Transverse colon (tissue), 4 donors: ENCODE data around the gene PCSK6. TPM values are rescaled to one million over a fixed set of nuclear protein-coding genes. Genes with fewer than 3 reads are reported as not detected.
A peak's percentile ranks its signal among the peaks of the same experiment; 100 is the strongest.

ENCODE experiments used
- DNase-seq: peaks from one replicate; pipeline ENCODE4 v3.0.0-alpha.2; 2019
- H3K27ac ChIP-seq, 4 donors: fragments of 200-600 bp; sonication (generic); 2 replicates each; pipeline ENCODE4 v1.5.1; 2016 to 2018; ENCODE audit warnings: inconsistent platforms in 4 of 4
- H3K27me3 ChIP-seq: fragments of 200-600 bp; sonication (generic); 2 replicates; pipeline ENCODE4 v1.5.1; 2017; ENCODE audit warnings: inconsistent platforms
- H3K36me3 ChIP-seq, 4 donors: fragments of 200-600 bp; sonication (generic); 2 replicates each; pipeline ENCODE4 v1.5.1; 2017 to 2019; ENCODE audit warnings: inconsistent platforms in 4 of 4
- H3K4me1 ChIP-seq, 4 donors: fragments of 200-600 bp; sonication (generic); 2 replicates each; pipeline ENCODE4 v1.5.1; 2017 to 2020; ENCODE audit warnings: inconsistent platforms in 4 of 4
- H3K4me3 ChIP-seq, 4 donors: fragments of 200-600 bp; sonication (generic); 1 replicate in 1 of 4; 2 replicates in 3 of 4; pipeline versions ENCODE4 v1.5.1 to v1.6.1; 2017 to 2019; ENCODE audit warnings: inconsistent platforms in 4 of 4
- H3K9me3 ChIP-seq, 2 donors: fragments of 200-600 bp; sonication (generic); 2 replicates each; pipeline ENCODE4 v1.5.1; 2017 to 2019; ENCODE audit warnings: inconsistent platforms in 2 of 2
- EP300 ChIP-seq: sonication (generic); formaldehyde crosslinking; IDR thresholded peaks from one replicate; pipeline ENCODE4 v1.6.1; 2017; ENCODE audit warnings: antibody characterized with exemption, low read depth
- POLR2A ChIP-seq: fragments of 450-650 bp; IDR thresholded peaks from one replicate; pipeline ENCODE4 v1.6.1; 2016; ENCODE audit warnings: antibody characterized with exemption, mild to moderate bottlenecking, moderate library complexity
- POLR2AphosphoS5 ChIP-seq, 3 donors: sonication (generic); formaldehyde crosslinking; IDR thresholded peaks; one replicate each; pipeline ENCODE4 v1.6.1; 2016; ENCODE audit warnings: antibody characterized with exemption in 3 of 3
- WGBS, 2 donors: methylation state at CpG; one replicate each; pipeline ENCODE4 v1.1.5; 2018; ENCODE audit warnings: low coverage in 1 of 2; 5-methylcytosine and 5-hydroxymethylcytosine counted together
- in situ Hi-C, 4 donors: fragments of 200-750 bp; cut with MboI; loops; one replicate each; pipeline versions ENCODE4 v1.15.0 to v1.15.1; 2017; ENCODE audit warnings: low sequenced_read_pairs in 3 of 4, low pct_ligation_motif_present in 1 of 4, low pct_unique_long_range_greater_than_20kb in 1 of 4
- intact Hi-C: fragments of 100-400 bp; cut with DNase I; formaldehyde crosslinking; loops from one replicate; pipeline ENCODE4 v1.15.1; 2023; ENCODE audit warnings: low total_unique reads
- total RNA-seq, 4 donors: library from RNA; depleted of rRNA; stranded (reverse); fragments of >200 nt; gene quantifications; one replicate each; pipeline ENCODE4 v1.1.0, GENCODE V29; 2016
- TF ChIP-seq, protein P1 (sequence below), 5 experiments: fragments of 200-600 bp in 3 of 5; fragments of 450-650 bp in 2 of 5; sonication (generic) in 3 of 5; IDR thresholded peaks; 1 replicate in 2 of 5; 2 replicates in 3 of 5; pipeline ENCODE4 v1.5.1; 2016 to 2017; ENCODE audit warnings: antibody characterized with exemption in 5 of 5, inconsistent platforms in 3 of 5, mild to moderate bottlenecking in 2 of 5, moderate library complexity in 1 of 5

Gene PCSK6
- total RNA-seq, 4 donors from 2014 or later = 20.3 to 119 (median 49.7) TPM

DNA sequence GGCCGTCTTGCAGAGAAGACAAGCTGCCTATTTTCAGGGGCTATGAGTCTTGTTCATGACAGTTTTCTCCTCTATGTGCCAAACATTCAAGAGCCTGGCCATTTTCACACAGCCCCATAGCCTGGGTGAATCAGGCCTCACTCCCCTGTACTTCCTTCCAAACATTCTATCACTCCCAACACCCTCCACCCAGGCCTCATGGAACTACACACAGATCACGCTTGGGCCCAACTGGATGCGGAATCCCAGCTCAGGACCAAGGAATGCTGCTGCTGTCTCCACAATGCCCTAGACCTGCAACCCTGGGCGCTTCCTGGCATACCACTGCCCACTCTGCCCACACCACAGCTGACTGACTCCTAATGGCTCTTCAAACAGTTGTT, 39.4 kb upstream of the PCSK6 start:
- H3K27ac ChIP-seq = peak overlapping the region; percentile 79 to 89 (median 84)
- H3K36me3 ChIP-seq = no peaks in the 10 kb centered on the region
- H3K9me3 ChIP-seq = no peaks in the 10 kb centered on the region
- WGBS, 2 donors = 72% methylated on average over 4 of the region's 4 CpGs; no CpG with 5 or more reads in 1 of the 2 donors
- H3K4me3 ChIP-seq = no peak overlapping the region
- H3K27me3 ChIP-seq = no peaks in the 10 kb centered on the region
- peaks cover 22 to 33% (median 27%) of the 10 kb centered on the region in 4 donors for H3K4me1 ChIP-seq
- in situ Hi-C loops (no loop called here), intact Hi-C loops (no loop called here)
- DNase-seq = no peak
- TF ChIP-seq POLR2A (no peak), EP300 (no peak), POLR2AphosphoS5 (IDR thresholded peaks at IDR 0.05) (no peak)
- TF ChIP-seq, protein P1, sequence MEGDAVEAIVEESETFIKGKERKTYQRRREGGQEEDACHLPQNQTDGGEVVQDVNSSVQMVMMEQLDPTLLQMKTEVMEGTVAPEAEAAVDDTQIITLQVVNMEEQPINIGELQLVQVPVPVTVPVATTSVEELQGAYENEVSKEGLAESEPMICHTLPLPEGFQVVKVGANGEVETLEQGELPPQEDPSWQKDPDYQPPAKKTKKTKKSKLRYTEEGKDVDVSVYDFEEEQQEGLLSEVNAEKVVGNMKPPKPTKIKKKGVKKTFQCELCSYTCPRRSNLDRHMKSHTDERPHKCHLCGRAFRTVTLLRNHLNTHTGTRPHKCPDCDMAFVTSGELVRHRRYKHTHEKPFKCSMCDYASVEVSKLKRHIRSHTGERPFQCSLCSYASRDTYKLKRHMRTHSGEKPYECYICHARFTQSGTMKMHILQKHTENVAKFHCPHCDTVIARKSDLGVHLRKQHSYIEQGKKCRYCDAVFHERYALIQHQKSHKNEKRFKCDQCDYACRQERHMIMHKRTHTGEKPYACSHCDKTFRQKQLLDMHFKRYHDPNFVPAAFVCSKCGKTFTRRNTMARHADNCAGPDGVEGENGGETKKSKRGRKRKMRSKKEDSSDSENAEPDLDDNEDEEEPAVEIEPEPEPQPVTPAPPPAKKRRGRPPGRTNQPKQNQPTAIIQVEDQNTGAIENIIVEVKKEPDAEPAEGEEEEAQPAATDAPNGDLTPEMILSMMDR (IDR thresholded peaks at IDR 0.05) = no peak

DNA sequence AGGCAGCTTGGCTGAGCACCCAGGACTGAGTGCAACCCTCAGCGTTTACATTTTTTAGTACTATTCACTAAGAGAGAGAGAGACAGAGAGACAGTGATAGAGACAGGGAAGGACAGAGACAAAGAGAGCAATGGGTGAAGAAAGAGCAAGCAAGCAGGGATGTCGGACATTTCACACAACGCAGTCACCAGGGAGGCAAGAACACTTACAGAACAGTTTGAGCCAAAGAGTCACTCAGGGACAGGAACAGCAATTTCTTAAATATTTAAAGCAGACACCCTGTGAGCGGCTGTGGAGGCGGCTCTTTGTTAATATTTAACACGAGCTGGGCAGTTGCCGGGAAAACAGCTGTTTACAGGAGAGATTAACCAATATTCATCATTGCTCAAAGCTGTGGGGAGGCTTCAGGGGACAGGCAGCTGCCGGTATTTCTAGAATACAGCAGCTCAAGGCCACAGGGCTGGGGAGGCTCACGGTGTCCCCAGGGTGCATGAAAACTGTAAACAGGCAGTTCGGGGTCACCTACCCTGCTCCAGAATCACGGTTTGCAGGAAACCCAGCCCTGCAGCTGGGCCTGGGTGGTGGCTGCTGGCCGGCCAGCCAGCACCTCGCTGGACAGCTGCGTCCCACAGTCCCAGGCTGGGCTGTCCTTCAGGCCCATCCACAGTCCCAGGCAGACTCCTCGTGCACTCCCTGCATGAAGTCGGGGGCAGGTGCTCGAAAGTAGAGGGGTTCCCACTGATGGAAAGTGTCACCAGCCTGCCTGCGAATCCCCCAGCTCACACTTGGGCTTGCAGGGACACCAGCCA, 38.8 kb upstream of the PCSK6 start:
- peak; percentile 74 for DNase-seq
- Histone ChIP-seq H3K4me3 (no peak overlapping the region), H3K4me1 (peaks cover 22 to 33% (median 27%) of the 10 kb centered on the region in 4 donors), H3K36me3 (no peaks in the 10 kb centered on the region), H3K27me3 (no peaks in the 10 kb centered on the region), H3K27ac (peak overlapping the region; percentile 79 to 89 (median 84)), H3K9me3 (no peaks in the 10 kb centered on the region)
- intact Hi-C loops = no loop called here
- peak in 2 of 3 donors; percentile 31 to 36 for TF ChIP-seq POLR2AphosphoS5 (IDR thresholded peaks at IDR 0.05)
- TF ChIP-seq, protein P1 (IDR thresholded peaks at IDR 0.05) = no peak
- 0 to 37% methylated on average over 3 to 14 of the region's 18 CpGs for WGBS, 2 donors
- in situ Hi-C loops = no loop called here

DNA sequence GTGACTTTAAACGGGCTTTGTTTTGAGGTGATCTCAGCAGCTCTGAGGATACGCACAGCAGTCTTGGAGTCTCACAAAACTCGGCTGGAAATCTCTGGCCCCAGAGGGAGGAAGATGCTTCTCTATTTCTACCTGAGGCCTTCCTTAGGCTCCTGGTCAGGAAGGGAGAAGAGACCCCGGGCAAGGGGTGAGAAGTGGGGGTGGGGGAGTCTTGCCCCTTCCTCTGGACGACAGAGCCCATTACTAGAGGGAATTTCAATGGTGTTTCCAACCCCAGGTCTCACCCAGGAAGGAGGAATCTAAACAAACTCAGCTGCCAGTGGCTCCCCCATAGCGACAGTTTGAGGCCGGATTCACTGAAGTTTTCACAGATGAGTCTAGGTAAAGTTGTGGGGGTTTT, 37.4 kb upstream of the PCSK6 start:
- Histone ChIP-seq H3K36me3 (no peaks in the 10 kb centered on the region), H3K27ac (peak overlapping the region; percentile 79 to 89 (median 84)), H3K27me3 (no peaks in the 10 kb centered on the region), H3K9me3 (no peaks in the 10 kb centered on the region), H3K4me3 (no peak overlapping the region), H3K4me1 (peaks cover 32 to 45% (median 37%) of the 10 kb centered on the region in 4 donors)
- no peak for TF ChIP-seq POLR2A
- no peak for TF ChIP-seq EP300
- TF ChIP-seq, protein P1 (IDR thresholded peaks at IDR 0.05) = no peak
- TF ChIP-seq POLR2AphosphoS5 (IDR thresholded peaks at IDR 0.05) = no peak
- in situ Hi-C loops (no loop called here), intact Hi-C loops (no loop called here)
- WGBS, 2 donors = 76 to 77% methylated on average over 4 to 7 of the region's 7 CpGs
- DNase-seq = no peak

DNA sequence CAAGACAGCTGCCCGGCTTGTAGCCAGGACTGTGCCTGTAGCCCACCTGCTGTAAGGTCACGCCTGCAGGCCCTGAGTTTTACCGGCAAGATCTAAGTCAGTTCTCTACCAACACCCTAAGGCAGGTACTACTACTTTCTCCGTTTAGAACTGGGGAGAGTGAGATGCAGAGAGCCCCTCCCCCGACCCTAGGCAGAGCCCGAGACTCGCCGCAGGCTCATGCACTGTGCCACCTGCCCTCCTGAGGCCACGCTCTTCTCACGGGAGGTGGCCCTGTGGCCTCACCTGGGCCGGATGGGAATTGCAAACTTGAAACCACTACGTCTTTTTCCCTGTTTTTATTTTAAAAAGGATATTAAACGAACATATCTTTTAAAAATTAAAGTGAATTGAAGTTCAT, 36.9 kb upstream of the PCSK6 start:
- H3K27ac ChIP-seq = peak overlapping the region in 2 of 4 donors; percentile 82 to 86
- in situ Hi-C loops (no loop called here), intact Hi-C loops (no loop called here)
- H3K27me3 ChIP-seq = no peaks in the 10 kb centered on the region
- no peaks in the 10 kb centered on the region for H3K36me3 ChIP-seq
- no peak for DNase-seq
- no peak overlapping the region for H3K4me3 ChIP-seq
- H3K9me3 ChIP-seq = no peaks in the 10 kb centered on the region
- 72 to 74% methylated on average over 9 to 13 of the region's 13 CpGs for WGBS, 2 donors
- H3K4me1 ChIP-seq = peaks cover 32 to 47% (median 39%) of the 10 kb centered on the region in 4 donors
- TF ChIP-seq, protein P1 (IDR thresholded peaks at IDR 0.05) = no peak
- no peak for TF ChIP-seq POLR2A
- no peak for TF ChIP-seq POLR2AphosphoS5 (IDR thresholded peaks at IDR 0.05)
- TF ChIP-seq EP300 = no peak
